NCI-H1417 (cell line): ENCODE data around the gene ENTHD1.
"Not testable (repeated sequence)": the region's sequence is repeated elsewhere in the genome, so short reads cannot be mapped to it uniquely, and the experiment has no call there.

Experiments
- DNase-seq, 3 experiments: peaks; one replicate each; lab custom pipeline; 2025; lab: John Stamatoyannopoulos, UW

The ENTHD1 gene

DNA sequence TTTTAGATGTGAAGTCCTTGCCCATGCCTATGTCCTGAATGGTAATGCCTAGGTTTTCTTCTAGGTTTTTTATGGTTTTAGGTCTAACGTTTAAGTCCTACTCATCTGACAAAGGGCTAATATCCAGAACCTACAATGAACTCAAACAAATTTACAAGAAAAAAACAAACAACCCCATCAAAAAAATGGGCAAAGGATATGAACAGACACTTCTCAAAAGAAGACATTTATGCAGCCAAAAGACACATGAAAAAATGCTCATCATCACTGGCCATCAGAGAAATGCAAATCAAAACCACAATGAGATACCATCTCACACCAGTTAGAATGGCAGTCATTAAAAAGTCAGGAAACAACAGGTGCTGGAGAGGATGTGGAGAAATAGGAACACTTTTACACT is 47.0 kb downstream of the ENTHD1 start:
- not testable (repeated sequence) for DNase-seq

DNA sequence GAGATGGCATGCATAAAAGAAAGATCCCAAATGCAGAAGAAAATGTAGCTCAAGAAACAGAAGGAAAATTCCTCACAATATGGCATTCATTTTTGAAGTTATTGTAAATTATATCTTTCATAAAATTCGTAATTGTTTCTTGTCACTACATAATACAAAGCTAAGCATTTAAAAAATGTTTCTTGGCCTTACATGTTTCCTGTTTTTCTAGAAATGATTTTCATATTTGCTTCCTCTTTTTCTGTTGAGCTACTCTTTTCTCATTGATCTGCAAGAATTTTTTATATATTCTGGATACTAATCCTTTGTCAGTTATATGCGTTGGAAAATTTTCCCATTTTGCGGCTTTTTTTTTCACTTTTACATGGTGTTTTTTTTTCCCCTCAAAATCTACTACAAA is 48.0 kb downstream of the ENTHD1 start:
- DNase-seq, result no peak

DNA sequence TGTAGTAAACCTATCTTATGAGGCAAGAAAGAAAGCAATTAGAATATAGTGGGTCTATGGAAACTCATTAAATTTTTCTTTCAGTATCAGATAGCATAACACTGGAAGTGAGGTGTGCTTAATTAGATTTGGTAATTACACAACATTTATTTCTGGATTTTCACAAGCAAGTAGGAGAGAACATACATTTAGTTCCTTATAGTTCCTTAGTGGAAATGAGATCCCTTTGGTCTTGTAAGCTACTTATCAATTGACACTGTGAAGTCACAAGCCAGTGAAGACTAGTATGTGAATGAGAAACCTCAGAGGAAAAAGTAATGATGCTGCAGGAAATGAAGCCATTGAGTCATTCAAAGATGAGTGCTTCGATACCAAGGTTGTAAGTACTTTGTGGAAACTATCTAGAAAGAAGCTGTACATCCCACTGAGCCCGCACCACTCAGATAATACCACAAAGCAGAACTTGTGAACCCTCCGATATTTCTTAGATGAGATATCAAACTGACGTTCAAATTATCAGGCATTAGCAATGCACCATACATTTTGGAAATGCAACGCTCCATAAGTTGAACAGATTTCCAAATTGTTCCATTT is 53.5 kb downstream of the ENTHD1 start:
- DNase-seq, result no peak

DNA sequence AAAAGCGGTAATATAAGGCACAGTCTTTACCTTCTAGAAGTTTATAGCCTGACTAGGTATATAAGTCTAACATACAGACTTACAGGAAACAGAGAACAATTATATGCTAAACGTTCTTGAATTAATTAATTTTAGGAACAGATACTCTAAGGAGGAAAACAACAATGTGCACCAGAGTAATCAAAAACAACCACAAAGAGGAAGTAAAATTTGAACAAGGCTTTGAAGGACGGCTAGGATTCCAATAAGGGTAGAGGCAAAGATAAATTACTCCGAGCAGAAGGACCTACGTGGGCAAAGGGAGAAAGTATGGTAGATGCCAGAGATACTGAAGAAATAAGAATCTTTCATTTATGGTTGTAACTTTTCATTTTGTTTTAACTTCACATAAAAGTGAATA is 54.4 kb downstream of the ENTHD1 start:
- DNase-seq, result no peak

DNA sequence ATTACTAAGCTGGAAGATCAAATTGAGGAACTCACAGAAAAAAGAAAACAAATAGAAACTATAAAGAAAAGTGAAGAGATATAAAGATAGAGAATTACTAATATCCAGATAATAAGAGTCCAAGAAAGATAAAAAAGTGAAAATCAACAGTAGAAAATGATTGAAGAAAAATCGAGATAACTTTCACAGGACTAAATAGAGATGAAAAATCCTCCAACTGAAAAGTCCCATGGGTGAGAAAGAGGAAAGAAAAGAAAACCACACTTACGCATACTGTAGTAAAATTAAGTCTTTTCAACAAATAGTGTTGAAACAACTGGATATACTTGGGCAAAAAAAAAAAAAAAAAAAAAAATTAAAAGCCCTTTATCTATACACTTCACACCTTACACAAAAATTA is 60.0 kb downstream of the ENTHD1 start:
- DNase-seq, result no peak

DNA sequence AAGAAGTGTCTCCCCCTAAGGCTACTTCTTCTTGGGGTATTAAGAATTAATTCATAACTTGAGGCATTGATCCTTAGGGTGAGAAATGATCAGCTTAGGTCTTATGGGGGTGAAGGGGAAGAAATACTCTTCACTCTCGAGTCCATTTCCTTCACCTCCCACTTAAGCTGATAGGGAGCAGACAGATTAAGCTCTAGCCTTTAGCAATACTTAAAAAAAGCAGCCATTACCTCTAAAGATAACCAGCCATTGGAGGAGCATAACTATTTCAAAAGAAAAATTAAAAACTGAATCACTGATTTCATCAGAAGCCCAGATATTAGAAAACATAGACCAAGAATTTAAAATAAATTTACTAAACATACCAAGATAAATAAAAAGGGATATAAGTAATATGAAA is 60.5 kb downstream of the ENTHD1 start:
- DNase-seq, result no peak

DNA sequence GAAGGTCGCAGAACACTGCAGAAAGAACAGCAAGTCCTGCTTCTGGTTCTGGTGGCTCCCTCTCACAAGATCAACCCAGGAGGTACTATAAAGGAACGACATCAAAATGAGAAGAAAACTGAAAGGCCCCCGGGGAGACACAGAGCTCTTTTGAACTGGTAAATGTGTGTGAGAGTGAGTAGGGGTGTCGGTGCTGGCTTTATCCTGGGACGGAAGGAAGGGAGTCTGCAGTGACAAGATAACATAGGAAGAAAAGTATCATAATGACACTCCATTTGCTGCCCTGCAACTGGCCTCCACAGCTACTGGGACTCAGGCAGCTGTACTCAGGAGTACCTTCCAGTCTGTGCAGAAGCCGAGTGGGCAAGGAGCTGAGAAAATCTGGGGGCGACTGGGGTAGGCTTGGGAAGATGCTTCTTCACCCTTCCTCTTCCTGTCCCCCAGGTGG is 60.9 kb downstream of the ENTHD1 start:
- DNase-seq, result no peak

DNA sequence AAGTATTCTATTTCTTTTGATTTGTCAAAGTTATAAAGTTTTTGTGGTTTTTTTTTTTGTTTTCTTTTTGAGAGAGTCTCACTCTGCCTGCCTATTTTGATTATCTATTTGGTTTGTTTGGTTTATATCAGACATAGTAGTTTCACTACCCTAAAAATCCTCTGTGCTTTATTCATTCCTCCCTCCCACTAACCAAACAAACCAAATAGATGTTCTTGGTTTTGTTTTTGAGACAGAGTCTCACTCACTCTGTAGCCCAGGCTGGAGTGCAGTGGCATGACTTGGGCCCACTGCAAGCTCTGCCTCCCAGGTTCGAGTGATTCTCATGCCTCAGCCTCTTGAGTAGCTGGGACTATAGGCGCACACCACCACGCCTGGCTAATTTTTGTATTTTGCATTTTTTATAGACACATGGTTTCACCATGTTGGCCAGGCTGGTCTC is 67.9 kb downstream of the ENTHD1 start:
- no peak for DNase-seq

DNA sequence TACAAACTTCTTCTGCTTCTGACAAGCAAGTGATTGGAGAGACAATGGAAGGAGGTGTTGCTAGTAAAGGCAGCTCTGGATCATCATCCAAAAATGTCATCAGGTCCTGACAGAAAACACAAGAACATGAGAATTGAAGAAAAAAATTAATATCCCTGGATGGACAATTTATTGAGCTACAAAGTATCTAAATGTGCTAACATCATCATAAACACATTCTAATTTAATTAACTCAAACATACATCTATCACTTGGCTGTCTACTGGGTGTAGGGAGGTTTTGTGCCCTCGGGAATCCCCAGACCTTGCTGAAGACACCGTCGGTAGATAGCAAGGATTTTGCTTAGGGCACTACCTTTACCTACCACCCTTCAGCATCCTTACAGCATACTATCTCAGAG is 72.6 kb downstream of the ENTHD1 start:
- DNase-seq, result no peak

DNA sequence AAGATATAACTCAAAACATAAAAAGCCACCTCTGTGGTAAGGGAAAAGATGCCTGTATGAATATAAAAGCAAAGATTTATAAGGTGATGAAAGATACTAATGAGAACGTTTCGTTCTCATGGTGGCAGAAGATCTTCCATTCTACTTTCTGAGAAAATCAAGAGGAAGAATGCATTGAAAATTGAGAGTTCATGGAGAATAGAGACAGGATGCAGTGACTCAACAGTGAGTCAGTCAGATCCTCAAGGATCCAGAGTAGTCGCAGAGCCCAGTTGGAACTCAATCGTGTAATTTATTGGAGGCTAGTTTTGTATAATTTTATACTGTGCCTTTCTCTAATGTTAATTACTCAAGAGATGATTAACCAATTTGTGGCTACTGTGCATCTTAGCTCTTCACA is 73.3 kb downstream of the ENTHD1 start:
- no peak for DNase-seq

DNA sequence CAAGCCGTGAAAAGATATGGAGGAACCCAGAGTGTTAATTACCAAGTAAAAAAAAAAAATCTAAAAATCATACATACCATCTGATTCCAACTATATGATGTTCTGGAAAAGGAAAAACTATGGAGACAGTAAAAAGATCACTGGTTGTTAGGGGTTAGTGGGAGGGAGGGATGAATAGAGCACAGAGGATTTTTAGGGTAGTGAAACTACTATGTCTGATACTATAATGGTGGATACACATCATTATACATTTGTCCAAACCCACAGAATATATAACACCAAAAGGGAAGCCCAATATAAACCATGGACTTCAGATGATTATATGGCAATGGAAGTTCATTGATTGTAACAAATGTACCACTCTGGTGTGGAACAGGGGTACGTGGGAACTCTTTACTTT is 74.1 kb downstream of the ENTHD1 start:
- no peak for DNase-seq

DNA sequence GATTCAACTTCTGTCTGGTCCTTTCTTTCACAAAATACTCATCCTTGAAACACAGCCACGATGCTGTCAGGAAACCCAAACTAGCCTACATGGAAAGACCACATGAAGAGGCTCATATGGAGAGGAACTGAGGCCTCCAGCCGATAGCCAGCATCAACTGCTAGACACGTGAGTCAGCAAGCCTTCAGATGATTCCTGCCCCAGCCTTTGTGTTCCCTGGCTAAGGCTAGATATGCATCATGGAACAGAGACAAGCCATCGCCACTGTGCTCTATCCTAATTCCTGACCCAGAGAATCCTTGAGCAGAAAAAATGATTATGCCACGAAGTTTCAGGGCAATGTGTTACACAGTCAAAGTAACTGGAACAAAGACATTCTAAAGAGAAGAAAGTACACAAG is 75.5 kb downstream of the ENTHD1 start:
- no peak for DNase-seq

DNA sequence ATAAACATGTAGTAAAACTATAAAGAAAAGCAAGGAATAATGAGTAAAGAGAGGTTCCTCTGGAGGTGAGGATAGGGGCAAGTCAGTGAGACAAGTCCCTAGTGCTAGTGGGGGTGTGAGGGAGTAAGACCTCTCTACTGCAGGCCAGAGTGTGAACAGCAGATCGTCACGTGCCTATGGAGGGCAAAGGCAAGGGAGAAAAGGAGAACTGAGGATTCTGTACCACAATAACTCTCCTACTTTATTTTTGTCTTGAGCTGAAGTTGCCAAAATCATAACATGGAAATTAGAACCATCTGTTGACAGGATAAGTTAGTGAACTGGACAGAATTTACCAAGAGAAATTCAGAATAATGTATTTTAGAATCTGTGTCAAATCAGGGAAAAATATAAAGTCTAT is 77.6 kb downstream of the ENTHD1 start:
- DNase-seq, result no peak

DNA sequence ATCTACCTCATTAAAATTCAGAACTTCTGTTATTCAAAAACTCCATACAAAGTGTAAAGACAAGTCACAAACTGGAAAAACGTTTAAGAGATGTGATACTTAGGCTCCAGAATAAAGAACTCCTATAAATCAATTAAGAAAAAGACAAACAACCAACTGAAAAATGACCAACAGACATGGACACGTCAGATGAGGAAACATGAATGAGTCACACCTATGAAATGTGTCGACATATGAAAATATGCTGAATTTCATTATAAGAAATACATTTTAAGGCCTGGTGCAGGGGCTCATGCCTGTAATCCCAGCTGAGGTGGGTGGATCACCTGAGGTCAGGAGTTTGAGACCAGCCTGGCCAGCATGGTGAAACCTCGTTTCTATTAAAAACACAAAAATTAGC is 78.7 kb downstream of the ENTHD1 start:
- DNase-seq, result no peak

DNA sequence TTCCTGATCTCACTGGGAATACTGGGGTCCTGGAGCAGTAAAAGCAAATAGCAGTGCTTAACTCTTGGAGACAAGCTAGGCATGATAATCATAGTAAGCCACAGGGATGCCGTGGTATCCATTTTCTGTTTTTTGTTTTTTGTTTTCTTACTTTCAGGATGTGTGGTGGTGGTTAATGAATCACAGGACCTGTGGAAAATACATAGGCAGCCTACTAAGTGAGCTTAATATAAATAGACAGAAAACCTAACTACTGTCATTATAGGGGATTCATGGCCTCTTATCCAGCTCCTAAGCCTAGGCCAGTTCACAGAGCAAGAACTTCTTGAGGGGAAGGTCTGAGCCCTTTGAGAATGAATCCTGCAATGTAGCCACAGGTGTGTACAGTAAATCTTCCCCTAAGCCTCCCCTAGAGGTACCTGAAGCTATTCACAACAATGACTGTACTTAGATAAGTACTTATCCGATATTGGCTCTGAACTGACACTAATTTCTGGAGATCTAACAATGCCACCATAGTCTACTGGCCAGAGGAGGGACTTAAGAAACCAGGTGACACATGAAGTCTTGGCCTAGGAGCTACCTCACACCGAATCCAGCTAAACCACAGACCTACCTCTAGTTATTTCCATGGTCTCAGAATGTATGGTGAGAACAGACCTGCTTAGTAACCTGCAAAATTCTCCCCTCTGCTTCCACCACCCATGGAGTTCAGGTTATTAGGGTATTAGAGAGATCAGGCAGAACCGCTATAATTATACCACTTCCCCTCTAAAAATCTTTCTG is 83.6 kb downstream of the ENTHD1 start:
- DNase-seq, result no peak

DNA sequence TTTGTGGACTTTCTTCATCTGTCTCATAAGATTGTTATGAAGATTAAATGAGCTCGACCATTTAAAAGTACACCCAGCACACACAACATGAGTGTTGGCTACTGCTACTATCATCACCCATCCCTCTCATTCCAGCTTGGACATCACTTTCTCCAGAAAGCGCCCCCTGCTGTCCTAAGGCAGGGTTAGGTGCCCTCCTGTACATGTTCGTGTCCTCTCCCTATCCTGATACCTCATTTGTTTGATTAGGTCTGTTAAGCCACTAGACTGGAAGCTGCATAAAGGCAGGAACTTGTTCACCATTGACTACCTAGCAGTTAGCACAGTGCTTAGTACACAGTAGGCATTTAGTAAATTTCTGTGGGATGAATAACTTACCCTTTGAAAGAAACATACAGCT is 85.5 kb downstream of the ENTHD1 start:
- DNase-seq, result no peak

DNA sequence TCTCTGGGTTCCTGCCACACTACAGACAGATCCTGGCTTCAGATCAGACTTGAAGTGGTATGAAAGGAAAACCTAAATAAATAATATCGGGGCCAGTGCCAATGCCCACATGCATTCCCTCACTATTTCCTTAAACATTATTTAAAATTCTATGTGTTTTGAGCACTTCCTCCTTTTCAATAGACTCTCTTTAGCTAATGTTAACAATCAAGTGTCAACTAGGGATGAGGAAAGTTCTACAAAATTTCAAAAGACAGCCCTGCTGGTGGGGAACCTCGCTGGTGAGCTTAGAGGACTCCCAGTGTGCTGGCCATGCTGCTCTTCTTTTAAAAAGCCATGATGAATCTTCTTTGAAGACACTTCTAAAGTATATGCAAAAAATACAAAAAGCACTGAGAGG is 87.5 kb downstream of the ENTHD1 start:
- DNase-seq, result no peak

DNA sequence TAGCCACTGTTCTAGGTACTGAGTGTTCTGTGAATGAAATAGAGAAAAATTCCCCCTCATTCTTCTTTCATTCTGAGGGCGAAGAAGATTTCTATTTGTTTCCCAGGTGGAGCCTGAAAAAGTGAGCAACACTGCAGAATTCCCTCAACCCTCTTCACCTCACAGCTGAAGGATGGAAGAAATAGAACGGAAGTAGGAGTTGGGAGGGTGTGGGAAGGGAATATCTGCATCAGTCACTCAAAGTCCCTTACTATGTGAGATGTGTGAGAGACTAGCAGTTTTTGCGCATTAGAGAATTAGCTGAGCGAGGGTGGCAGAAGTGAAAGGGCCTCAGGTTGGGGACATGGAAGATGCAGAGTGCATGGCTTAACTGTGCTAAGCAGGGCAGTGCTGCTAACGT is 88.4 kb downstream of the ENTHD1 start:
- no peak for DNase-seq

DNA sequence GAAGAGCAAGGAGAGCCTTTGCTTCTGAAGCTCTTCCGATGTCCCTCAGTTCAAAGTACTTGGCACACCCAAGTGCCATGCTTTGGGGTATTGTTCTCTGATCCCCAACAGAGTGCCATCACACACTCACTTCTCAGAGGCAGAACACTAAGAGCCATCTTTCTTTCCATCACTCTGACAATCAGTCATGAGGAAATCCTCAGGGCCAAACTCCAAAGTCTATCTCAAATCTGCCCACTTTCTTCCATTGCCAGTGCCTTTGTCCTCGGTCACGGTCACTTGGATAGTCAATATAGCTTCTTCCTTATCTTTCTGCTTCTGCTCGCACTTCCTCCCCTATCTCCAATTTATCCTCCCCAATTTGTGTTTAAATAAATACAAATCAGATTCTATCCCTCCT is 90.9 kb downstream of the ENTHD1 start:
- no peak for DNase-seq

DNA sequence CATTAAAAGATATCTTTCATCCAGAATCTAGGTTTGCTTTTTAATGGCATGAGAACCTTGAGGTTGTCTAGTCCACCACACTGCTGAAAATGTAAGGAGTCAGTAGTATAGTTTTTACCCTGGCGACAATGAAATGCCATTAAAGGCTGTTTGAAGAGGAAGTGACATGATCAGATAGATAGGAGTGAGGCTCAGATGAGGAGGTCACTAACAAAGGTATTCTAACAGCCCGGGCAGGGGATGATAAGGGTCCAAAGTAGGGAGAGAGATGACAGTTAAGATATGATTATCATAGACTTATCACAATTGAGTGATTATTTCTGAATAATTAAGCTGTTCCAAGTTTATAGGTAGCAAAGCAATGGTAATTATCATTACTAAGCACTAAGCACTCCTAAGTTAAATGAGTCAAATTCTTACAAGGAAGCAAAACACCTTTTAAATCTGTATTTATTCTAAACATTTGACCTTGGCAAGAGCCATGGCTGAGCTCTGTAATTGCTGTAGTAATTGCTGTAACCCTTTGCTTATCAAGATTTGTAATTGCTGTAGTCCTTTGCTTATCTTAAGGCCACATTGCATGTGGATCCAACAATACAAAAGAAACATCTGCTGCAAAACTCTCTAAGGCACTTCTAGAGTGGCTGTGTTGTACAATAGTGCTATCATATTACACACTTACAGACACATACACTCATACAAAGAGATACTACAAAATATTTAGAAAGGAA is 92.6 kb downstream of the ENTHD1 start:
- DNase-seq, result peak; percentile 17 to 80 (median 75)

DNA sequence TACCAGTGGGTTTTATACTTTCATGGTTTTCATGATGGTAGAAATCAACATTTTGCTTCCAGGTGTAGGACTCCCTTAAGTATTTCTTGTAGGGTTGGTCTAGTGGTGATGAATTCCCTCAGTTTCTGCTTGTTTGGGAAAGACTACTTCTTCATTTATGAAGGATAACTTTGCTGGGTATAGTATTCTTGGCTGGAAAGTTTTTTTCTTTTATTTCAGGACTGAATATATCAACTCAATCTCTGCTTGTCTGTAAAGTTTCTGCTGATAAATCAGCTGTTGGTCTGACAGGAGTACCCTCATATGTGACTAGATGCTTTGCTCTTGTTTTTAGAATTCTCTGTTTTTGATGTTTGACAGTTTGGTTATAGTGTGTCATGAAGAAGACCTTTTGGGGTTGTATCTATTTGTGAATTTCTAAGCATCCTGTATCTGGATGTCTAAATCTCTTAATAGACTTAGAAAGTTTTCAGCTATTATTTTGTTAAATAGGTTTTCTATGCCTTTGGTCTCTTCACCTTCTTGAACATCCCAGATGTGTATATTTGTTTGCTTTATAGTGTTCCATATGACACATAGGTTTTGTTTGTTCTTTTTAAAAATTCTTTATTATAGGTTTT is 95.9 kb downstream of the ENTHD1 start:
- peak in 1 of 3 experiments; percentile 1 for DNase-seq

DNA sequence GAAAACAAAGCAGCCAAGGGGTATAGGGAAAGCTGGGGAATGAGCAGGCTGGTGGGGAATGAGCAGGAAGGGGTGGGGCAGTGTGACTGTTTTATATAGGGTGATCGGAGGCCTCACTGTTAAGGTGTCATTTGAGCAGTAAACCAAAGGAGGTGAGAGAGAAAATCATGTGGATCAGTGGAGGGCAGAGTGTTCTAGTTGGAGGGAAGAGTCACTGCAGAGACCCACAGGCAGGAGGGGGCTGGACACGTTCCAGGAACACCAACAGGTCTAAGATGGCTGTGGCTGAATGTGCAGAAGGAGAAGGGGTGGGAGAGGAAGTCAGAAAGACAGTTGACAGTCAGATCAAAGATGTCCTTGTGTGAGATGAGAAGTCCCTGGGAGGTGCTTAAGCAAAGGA is 103.8 kb downstream of the ENTHD1 start:
- DNase-seq, result no peak

DNA sequence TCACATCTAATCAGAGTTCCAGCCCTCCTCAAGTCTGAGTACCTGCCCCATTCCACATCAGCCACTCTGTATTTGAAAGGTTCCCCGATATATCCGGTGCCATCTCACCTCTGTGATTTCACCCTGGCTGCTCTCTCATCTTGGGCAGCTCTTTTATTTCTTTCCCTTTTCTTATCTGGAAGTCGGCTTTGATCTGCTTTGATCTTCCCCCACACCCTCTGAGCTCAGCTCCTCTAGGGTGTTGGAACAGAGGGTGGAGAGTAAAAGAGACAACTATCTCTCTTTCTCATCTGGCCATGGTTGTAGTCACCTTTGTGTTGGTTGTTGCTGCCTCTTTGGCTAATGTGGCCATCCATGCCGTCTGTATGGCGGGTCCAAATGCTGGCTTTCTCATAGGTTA is 108.3 kb downstream of the ENTHD1 start:
- no peak for DNase-seq
